Measurements from ENCODE around the gene PDXDC1.
"Not testable (repeated sequence)": the region's sequence is repeated elsewhere in the genome, so short reads cannot be mapped to it uniquely, and the experiment has no call there.

DNA sequence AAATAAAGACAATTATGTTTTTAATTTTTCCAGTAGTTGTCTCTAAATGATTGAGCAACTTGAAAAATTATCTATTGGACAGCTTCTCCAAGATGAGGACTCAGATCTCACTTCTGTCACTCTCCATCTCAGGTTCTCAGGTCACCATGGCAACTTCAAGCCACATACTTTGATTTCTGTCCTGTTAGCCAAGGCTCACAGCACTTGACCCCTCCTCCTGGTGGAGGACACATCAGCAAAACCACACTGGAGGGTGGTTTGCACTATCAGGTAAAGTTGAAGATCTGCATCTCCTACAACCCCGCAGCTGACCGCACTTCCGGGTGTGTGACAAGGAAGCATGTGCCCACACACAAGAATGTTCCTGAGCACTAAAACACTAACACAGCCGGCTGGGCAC is 91.1 kb downstream of the PDXDC1 start:
- TF ChIP-seq, protein P1, sequence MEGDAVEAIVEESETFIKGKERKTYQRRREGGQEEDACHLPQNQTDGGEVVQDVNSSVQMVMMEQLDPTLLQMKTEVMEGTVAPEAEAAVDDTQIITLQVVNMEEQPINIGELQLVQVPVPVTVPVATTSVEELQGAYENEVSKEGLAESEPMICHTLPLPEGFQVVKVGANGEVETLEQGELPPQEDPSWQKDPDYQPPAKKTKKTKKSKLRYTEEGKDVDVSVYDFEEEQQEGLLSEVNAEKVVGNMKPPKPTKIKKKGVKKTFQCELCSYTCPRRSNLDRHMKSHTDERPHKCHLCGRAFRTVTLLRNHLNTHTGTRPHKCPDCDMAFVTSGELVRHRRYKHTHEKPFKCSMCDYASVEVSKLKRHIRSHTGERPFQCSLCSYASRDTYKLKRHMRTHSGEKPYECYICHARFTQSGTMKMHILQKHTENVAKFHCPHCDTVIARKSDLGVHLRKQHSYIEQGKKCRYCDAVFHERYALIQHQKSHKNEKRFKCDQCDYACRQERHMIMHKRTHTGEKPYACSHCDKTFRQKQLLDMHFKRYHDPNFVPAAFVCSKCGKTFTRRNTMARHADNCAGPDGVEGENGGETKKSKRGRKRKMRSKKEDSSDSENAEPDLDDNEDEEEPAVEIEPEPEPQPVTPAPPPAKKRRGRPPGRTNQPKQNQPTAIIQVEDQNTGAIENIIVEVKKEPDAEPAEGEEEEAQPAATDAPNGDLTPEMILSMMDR (conservative IDR thresholded peaks at IDR 0.05; ENCODE audit: low read depth, low read length), result not testable (repeated sequence)
- not testable (repeated sequence) for TF ChIP-seq EZH2 (IDR thresholded peaks at IDR 0.05; ENCODE audit: low read length, unreplicated experiment)
